Vagina (tissue), 2 donors: ENCODE results near the gene ZNF638. TPM values are rescaled to one million over a fixed set of nuclear protein-coding genes. Genes with fewer than 3 reads are reported as not detected.

ENCODE experiments used
- DNase-seq, 2 donors: peaks; one replicate each; pipeline ENCODE4 v3.0.0-alpha.2; 2017; ENCODE audit errors: extremely low spot score in 2 of 2
- H3K27ac ChIP-seq: fragments of 200-600 bp; sonication (generic); one replicate; pipeline ENCODE4 v1.5.1; 2019
- H3K27me3 ChIP-seq: fragments of 200-600 bp; sonication (generic); one replicate; pipeline ENCODE4 v1.5.1; 2019
- H3K36me3 ChIP-seq, 2 donors: fragments of 200-600 bp; sonication (generic); one replicate each; pipeline ENCODE4 v1.5.1; 2017 to 2019
- H3K4me1 ChIP-seq: fragments of 200-600 bp; sonication (generic); one replicate; pipeline ENCODE4 v1.5.1; 2019
- H3K4me3 ChIP-seq, 2 donors: fragments of 200-600 bp; sonication (generic); 1 replicate in 1 of 2; 2 replicates in 1 of 2; pipeline ENCODE4 v1.5.1; 2016 to 2019
- H3K9me3 ChIP-seq: fragments of 200-600 bp; sonication (generic); one replicate; pipeline ENCODE4 v1.5.1; 2019
- POLR2A ChIP-seq, 2 donors: fragments of 450-650 bp; IDR thresholded peaks; one replicate each; pipeline ENCODE4 v1.6.1; 2017; ENCODE audit warnings: antibody characterized with exemption in 2 of 2, mild to moderate bottlenecking in 2 of 2, moderate library complexity in 2 of 2
- POLR2AphosphoS5 ChIP-seq, 2 donors: sonication (generic); formaldehyde crosslinking; IDR thresholded peaks; one replicate each; pipeline ENCODE4 v1.9.0; 2017; ENCODE audit warnings: antibody characterized with exemption in 2 of 2, mild to moderate bottlenecking in 2 of 2, low read depth in 1 of 2; ENCODE audit not compliant: insufficient read depth in 1 of 2
- intact Hi-C: fragments of 100-400 bp; cut with DNase I; formaldehyde crosslinking; loops from one replicate; pipeline ENCODE4 v1.15.1; 2023
- total RNA-seq: library from RNA; depleted of rRNA; stranded (reverse); fragments of >200 nt; gene quantifications from one replicate; pipeline ENCODE4 v1.2.3, GENCODE V29; 2016
- TF ChIP-seq, protein P1 (sequence below), 3 experiments: fragments of 450-650 bp in 2 of 3; fragments of 200-600 bp in 1 of 3; sonication (generic) in 1 of 3; IDR thresholded peaks; one replicate each; pipeline ENCODE4 v1.5.1; 2017 to 2019; ENCODE audit warnings: antibody characterized with exemption in 3 of 3, mild to moderate bottlenecking in 2 of 3, moderate library complexity in 2 of 3

ZNF638 gene, protein sequence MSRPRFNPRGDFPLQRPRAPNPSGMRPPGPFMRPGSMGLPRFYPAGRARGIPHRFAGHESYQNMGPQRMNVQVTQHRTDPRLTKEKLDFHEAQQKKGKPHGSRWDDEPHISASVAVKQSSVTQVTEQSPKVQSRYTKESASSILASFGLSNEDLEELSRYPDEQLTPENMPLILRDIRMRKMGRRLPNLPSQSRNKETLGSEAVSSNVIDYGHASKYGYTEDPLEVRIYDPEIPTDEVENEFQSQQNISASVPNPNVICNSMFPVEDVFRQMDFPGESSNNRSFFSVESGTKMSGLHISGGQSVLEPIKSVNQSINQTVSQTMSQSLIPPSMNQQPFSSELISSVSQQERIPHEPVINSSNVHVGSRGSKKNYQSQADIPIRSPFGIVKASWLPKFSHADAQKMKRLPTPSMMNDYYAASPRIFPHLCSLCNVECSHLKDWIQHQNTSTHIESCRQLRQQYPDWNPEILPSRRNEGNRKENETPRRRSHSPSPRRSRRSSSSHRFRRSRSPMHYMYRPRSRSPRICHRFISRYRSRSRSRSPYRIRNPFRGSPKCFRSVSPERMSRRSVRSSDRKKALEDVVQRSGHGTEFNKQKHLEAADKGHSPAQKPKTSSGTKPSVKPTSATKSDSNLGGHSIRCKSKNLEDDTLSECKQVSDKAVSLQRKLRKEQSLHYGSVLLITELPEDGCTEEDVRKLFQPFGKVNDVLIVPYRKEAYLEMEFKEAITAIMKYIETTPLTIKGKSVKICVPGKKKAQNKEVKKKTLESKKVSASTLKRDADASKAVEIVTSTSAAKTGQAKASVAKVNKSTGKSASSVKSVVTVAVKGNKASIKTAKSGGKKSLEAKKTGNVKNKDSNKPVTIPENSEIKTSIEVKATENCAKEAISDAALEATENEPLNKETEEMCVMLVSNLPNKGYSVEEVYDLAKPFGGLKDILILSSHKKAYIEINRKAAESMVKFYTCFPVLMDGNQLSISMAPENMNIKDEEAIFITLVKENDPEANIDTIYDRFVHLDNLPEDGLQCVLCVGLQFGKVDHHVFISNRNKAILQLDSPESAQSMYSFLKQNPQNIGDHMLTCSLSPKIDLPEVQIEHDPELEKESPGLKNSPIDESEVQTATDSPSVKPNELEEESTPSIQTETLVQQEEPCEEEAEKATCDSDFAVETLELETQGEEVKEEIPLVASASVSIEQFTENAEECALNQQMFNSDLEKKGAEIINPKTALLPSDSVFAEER (N-terminal part only)
- total RNA-seq, result 139 TPM

DNA sequence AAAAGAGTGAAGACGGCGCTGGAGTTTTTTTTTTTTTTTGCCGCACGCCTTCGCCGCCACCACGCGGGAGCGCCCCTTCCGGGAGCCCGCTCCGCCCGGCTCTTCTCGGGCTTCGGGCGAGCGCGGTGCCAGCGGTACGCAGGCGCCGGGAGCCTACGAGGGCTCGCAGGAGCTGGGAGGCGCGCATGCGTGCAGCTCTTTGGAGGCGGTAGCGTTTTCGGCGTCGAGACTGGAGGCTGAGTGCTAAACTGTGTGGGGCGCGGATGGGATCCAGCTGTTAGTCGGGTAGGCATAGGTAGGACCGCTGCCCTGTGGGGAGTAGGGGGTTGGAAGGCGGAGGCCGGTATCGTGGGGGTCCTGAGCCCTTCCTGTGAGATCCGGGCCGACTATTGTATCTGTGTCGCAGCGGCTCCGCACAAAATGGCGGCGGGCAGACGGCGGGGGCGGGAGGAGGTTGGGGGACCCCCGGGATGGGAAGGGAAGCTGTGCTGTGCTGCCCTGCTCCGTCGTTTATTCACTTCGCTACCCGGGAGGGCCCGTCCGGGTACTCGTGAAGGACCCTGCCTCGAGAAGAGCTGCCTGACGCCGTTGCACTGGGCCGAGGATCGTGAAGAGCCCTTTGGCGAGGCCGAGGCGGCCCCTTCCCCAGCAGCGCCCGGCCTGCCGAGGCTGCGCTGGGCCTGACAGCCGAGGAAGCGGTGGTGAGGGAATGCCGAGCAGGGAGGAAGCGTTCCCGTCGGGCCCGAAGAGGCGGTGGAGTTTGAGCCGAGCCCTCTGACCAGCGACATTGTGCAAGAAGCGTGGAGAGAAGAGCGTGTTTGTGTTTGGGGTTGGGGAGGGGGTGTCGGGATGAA is at the start of gene ZNF638:
ZNF638 (plus strand) TSS at position 202 of the 854 bp plus-strand sequence. CDS start 17,173 bp downstream, outside the sequence.
- peak within 1 kb of the TSS; percentile 92 for H3K27ac ChIP-seq
- TF ChIP-seq POLR2AphosphoS5 (IDR thresholded peaks at IDR 0.05; ENCODE audit: insufficient read depth in 1 of 2, low read depth in 1 of 2) (peak; percentile 54 to 96), POLR2A (IDR thresholded peaks at IDR 0.05) (peak in 1 of 2 donors; percentile 95)
- TF ChIP-seq, protein P1, sequence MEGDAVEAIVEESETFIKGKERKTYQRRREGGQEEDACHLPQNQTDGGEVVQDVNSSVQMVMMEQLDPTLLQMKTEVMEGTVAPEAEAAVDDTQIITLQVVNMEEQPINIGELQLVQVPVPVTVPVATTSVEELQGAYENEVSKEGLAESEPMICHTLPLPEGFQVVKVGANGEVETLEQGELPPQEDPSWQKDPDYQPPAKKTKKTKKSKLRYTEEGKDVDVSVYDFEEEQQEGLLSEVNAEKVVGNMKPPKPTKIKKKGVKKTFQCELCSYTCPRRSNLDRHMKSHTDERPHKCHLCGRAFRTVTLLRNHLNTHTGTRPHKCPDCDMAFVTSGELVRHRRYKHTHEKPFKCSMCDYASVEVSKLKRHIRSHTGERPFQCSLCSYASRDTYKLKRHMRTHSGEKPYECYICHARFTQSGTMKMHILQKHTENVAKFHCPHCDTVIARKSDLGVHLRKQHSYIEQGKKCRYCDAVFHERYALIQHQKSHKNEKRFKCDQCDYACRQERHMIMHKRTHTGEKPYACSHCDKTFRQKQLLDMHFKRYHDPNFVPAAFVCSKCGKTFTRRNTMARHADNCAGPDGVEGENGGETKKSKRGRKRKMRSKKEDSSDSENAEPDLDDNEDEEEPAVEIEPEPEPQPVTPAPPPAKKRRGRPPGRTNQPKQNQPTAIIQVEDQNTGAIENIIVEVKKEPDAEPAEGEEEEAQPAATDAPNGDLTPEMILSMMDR (IDR thresholded peaks at IDR 0.05), result peak; percentile 19 to 85 (median 45)
- intact Hi-C loops, result no loop called here
- no peaks in the 10 kb centered on the region for H3K27me3 ChIP-seq
- no peaks in the 10 kb centered on the region for H3K36me3 ChIP-seq
- H3K9me3 ChIP-seq, result no peaks in the 10 kb centered on the region
- H3K4me1 ChIP-seq, result peaks cover 49% of the 10 kb centered on the region
- DNase-seq, result peak in 1 of 2 donors; percentile 92
- peak within 1 kb of the TSS; percentile 82 to 97 for H3K4me3 ChIP-seq

DNA sequence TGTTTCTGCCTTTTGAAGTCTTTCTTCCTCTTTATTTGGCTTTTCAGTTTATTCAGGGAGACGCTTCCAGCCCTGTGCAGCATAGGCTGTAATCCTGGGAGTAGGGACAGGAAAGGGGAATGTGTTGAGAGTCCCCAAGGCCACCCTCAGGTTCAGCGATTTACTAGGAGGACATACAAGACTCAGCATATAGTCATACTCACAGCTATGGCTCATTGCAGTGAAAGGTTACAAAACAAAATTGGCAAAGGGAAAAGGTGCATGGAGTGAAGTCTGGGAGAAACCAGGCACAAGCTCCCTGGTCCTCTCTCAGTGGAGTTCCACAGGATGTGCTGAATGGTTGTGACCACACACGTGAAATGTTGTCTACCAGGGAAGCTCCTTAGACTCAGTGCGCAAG is 49.6 kb upstream of the ZNF638 start:
- DNase-seq, result no peak
- Histone ChIP-seq H3K27ac (no peak overlapping the region), H3K27me3 (no peaks in the 10 kb centered on the region), H3K4me3 (no peak overlapping the region), H3K4me1 (peaks cover 9% of the 10 kb centered on the region), H3K9me3 (no peaks in the 10 kb centered on the region), H3K36me3 (no peaks in the 10 kb centered on the region)
- no peak for TF ChIP-seq POLR2A (IDR thresholded peaks at IDR 0.05)
- no peak for TF ChIP-seq POLR2AphosphoS5 (IDR thresholded peaks at IDR 0.05; ENCODE audit: insufficient read depth in 1 of 2, low read depth in 1 of 2)
- TF ChIP-seq, protein P1 (IDR thresholded peaks at IDR 0.05), result no peak
- intact Hi-C loops, result no loop called here

DNA sequence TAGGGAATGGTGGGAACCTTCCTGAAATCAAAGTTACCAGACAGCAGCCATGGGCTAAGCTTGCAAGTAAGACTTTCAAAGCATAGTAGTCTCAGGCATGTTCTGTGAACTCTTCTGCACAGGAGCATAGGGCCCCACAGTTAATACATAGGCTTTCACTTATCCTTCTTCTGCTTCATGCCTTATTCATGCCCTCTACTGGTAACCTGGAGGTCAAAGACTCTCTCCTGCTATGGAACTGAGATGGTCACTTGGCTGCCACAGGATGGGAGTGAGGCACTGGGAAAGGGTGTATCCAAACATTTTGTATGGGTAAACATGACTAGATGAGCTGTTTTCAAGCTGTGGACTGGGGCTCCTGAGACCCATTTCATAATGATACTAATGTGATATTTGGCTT is 49.1 kb upstream of the ZNF638 start:
- Histone ChIP-seq H3K9me3 (no peaks in the 10 kb centered on the region), H3K4me3 (no peak overlapping the region), H3K36me3 (no peaks in the 10 kb centered on the region), H3K27me3 (no peaks in the 10 kb centered on the region), H3K4me1 (peaks cover 4% of the 10 kb centered on the region), H3K27ac (no peak overlapping the region)
- TF ChIP-seq POLR2AphosphoS5 (IDR thresholded peaks at IDR 0.05; ENCODE audit: insufficient read depth in 1 of 2, low read depth in 1 of 2), result no peak
- TF ChIP-seq, protein P1 (IDR thresholded peaks at IDR 0.05), result no peak
- no peak for TF ChIP-seq POLR2A (IDR thresholded peaks at IDR 0.05)
- no peak for DNase-seq
- intact Hi-C loops, result no loop called here

DNA sequence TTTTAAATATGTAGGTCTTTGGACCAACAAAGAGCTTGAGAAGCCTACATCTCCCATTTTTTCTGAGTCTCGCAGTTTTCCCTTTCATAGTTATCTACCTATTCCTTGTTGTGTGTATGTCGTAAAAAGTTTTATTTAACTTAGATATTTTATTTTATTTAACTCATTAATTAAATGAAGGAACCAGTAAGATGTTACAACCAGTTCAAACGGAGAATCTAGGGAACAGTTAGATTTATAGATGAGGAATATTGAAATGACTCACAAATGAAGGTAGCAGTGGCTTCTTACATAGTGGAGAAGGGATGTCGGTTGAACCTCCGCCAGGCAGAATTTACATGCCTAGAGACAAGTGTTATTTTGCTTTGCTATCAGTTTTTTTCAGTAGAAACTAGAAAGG is 48.5 kb upstream of the ZNF638 start:
- DNase-seq, result no peak
- no peak overlapping the region for H3K4me3 ChIP-seq
- H3K27ac ChIP-seq, result no peak overlapping the region
- no peaks in the 10 kb centered on the region for H3K4me1 ChIP-seq
- TF ChIP-seq POLR2AphosphoS5 (IDR thresholded peaks at IDR 0.05; ENCODE audit: insufficient read depth in 1 of 2, low read depth in 1 of 2) (no peak), POLR2A (IDR thresholded peaks at IDR 0.05) (no peak)
- TF ChIP-seq, protein P1 (IDR thresholded peaks at IDR 0.05), result no peak
- no peaks in the 10 kb centered on the region for H3K9me3 ChIP-seq
- H3K27me3 ChIP-seq, result no peaks in the 10 kb centered on the region
- intact Hi-C loops, result no loop called here
- no peaks in the 10 kb centered on the region for H3K36me3 ChIP-seq
